HUES6 (cell line): Measurements from ENCODE around the gene ALDH7A1.

Experiments
- H3K27ac ChIP-seq: 2 replicates; pipeline ENCODE4 v1.7.0; 2013; ENCODE audit warnings: low read depth, mild to moderate bottlenecking, low read length, inconsistent platforms
- H3K27me3 ChIP-seq: 2 replicates; pipeline ENCODE4 v1.6.1; 2013; ENCODE audit warnings: low read length; ENCODE audit not compliant: control insufficient read depth, insufficient read depth
- H3K36me3 ChIP-seq: 2 replicates; pipeline ENCODE4 v1.6.1; 2013; ENCODE audit warnings: low read length; ENCODE audit not compliant: control insufficient read depth, insufficient read depth
- H3K4me1 ChIP-seq: 2 replicates; pipeline ENCODE4 v1.6.1; 2013; ENCODE audit warnings: low read length; ENCODE audit not compliant: control insufficient read depth, insufficient read depth
- H3K4me3 ChIP-seq: 2 replicates; pipeline ENCODE4 v1.5.1; 2013; ENCODE audit warnings: low read depth, low read length
- H3K9ac ChIP-seq: one replicate; pipeline ENCODE4 v1.6.1; 2013; ENCODE audit warnings: mild to moderate bottlenecking, low read length
- H3K9me3 ChIP-seq: 2 replicates; pipeline ENCODE4 v1.6.1; 2013; ENCODE audit warnings: low read depth, low read length; ENCODE audit not compliant: control insufficient read depth, insufficient read depth

The ALDH7A1 gene

DNA sequence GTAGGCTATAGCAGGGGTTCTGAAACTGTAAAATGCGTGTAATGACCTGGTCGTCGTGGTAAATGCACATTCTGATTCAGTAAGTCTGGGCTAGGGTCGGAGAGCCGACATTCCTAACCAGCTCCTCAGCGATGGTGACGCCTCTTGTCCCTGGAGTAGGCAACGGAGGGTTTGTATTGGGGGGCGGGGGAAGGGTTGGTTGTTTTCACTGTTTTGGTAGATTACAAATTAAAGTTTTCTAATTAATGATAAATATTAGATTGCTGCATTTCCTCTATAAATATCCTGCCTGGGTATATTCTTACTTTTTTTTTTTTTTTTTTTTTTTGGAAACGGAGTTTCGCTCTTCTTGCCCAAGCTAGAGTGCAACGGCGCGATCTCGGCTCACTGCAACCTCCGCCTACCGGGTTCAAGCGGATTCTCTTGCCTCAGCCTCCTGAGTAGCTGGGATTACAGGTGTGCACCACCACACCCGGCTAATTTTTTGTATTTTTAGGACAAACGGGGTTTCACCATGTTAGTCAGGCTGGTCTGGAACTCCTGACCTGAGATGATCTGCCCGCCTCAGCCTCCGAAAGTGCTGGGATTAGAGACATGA, 566 bp upstream of the ALDH7A1 start:
- H3K4me1 ChIP-seq = peaks cover 20% of the 10 kb centered on the region
- H3K27me3 ChIP-seq = no peaks in the 10 kb centered on the region
- H3K27ac ChIP-seq = peak overlapping the region; percentile 8; the same call in 1 of the 2 replicates
- H3K36me3 ChIP-seq = peaks cover 23% of the 10 kb centered on the region
- H3K9ac ChIP-seq = peak overlapping the region; percentile 77
- H3K4me3 ChIP-seq = peak overlapping the region; percentile 84
- H3K9me3 ChIP-seq = peaks cover 5% of the 10 kb centered on the region; the same call in 1 of the 2 replicates

DNA sequence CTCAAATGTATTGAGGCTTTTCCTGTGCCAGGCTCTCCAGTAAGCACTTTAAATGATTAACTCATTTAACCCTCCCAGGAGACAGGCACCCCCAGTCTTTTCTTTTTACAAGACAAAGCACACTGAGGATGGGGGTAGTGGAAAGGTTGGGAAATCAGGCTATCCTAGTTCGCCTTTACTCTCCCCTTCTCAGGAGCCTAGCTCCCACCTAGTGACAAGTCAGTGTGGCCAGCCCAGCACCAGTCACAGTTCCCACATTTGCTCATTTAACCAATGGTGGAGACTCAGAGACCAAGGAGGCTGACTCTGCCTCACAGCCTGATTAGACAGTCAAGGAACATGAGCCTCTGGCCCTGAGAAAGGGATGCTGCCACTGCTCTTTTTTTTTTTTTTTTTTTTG, 3.5 kb downstream of the ALDH7A1 start:
- H3K4me3 ChIP-seq = no peak overlapping the region
- H3K27me3 ChIP-seq = no peaks in the 10 kb centered on the region
- no peak overlapping the region for H3K27ac ChIP-seq
- peaks cover 56% of the 10 kb centered on the region for H3K36me3 ChIP-seq
- H3K9ac ChIP-seq = no peak overlapping the region
- H3K9me3 ChIP-seq = peaks cover 12% of the 10 kb centered on the region; the same call in 1 of the 2 replicates
- peaks cover 4% of the 10 kb centered on the region; the same call in 1 of the 2 replicates for H3K4me1 ChIP-seq

DNA sequence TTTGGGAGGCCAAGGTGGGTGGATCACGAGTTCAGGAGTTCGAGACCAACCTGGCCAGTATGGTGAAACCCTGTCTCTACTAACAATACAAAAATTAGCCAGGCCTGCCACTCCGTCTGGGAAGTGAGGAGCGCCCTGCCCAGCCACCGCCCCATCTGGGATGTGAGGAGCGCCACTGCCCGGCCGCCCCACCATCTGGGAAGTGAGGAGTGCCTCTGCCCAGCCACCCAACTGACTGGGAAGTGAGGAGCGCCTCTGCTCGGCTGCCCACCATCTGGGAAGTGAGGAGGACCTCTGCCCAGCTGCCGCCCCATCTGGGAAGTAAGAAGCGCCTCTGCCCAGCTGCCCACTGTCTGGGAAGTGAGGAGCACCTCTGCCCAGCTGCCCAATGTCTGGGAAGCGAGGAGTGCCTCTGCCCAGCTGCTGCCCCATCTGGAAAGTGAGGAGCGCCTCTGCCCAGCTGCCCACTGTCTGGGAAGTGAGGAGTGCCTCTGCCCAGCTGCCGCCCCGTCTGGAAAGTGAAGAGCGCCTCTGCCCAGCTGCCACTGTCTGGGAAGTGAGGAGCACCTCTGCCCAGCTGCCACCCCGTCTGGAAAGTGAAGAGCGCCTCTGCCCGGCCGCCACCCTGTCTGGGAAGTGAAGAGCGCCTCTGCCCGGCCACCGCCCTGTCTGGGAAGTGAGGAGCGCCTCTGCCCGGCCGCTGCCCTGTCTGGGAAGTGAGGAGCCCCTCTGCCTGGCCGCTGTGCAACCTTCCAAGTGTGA, 5.3 kb downstream of the ALDH7A1 start:
- peaks cover 4% of the 10 kb centered on the region; the same call in 1 of the 2 replicates for H3K4me1 ChIP-seq
- H3K27ac ChIP-seq = no peak overlapping the region
- no peaks in the 10 kb centered on the region for H3K27me3 ChIP-seq
- peaks cover 12% of the 10 kb centered on the region; the same call in 1 of the 2 replicates for H3K9me3 ChIP-seq
- no peak overlapping the region for H3K9ac ChIP-seq
- no peak overlapping the region for H3K4me3 ChIP-seq
- peaks cover 73% of the 10 kb centered on the region for H3K36me3 ChIP-seq

DNA sequence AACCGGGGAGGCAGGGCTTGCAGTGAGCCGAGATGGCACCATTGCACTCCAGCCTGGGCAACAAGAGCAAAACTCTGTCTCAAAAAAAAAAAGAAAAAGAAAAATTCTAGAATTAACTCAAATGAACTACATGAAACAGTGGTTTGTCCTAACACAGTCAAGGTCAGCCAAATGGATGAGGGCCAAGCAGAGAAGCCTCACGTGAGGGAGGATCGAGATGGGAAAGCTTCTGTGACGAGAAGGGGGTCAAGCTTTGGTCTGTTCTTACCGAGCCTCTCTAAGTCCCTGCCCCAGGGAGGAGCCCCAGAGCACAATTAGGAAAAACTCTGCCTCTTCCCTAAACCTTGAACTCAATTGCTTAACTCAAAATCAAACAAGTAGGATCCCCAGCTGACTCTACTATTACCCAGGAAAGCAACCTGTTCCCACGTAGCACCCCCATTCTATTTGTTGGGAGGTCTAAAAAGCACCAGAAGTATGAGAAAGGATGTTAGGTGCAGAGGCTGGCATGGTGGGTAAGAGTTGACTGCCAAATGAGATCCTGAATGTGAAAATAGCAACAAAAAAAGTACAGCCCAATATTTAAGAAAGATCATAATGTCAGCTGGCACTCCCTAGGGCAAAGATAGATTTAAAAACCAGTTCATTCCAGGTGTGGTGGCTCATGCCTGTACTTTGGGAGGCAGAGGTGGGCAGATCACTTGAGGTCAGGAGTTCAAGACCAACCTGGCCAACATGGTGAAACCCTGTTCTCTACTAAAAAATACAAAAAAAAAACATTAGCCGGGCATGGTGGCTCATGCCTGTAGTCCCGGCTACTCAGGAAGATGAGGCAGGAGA, 7.2 kb downstream of the ALDH7A1 start:
- H3K4me1 ChIP-seq = no peaks in the 10 kb centered on the region
- H3K27ac ChIP-seq = no peak overlapping the region
- H3K4me3 ChIP-seq = no peak overlapping the region
- H3K9ac ChIP-seq = no peak overlapping the region
- H3K27me3 ChIP-seq = no peaks in the 10 kb centered on the region
- peaks cover 12% of the 10 kb centered on the region; the same call in 1 of the 2 replicates for H3K9me3 ChIP-seq
- H3K36me3 ChIP-seq = peaks cover 86% of the 10 kb centered on the region

DNA sequence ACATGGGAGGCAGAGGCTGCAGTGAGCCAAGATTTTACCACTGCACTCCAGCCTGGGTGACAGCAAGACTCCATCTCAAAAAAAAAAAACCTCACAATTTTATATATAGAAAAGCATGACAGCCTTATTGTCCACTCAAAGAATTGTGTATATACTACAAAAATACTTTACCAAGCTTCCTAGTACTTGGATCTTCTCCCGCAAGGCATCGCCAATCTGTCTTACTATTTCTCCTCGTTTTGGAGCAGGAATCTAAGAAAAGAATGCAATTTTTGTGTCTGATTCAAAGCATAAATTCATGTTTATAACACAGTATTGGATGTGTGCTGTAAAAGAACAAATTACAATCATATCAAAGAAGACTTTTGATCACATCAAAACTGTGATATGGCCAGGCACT, 11.3 kb downstream of the ALDH7A1 start:
- Histone ChIP-seq H3K9ac (no peak overlapping the region), H3K36me3 (peaks cover 92% of the 10 kb centered on the region), H3K27ac (no peak overlapping the region), H3K4me1 (no peaks in the 10 kb centered on the region), H3K27me3 (no peaks in the 10 kb centered on the region), H3K4me3 (no peak overlapping the region), H3K9me3 (no peaks in the 10 kb centered on the region)

DNA sequence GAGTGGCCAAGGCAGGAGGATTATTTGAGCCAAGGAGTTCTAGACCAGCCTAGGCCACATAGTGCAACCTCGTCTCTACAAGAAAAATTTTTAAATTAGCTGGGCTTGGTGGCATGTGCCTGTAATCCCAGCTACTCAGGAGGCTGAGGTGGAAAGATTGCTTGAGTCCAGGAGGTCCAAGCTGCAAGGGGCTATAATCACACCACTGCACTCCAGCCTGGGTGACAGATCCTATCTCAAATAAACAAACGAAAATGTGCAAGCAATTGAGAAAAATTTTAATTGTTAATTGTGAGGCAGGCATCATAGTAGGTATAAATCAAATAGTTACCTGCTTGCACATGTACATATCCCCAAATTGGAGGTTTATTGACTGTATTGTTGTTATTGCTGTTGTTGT, 15.3 kb downstream of the ALDH7A1 start:
- peaks cover 90% of the 10 kb centered on the region for H3K36me3 ChIP-seq
- no peaks in the 10 kb centered on the region for H3K27me3 ChIP-seq
- no peak overlapping the region for H3K4me3 ChIP-seq
- no peaks in the 10 kb centered on the region for H3K9me3 ChIP-seq
- no peaks in the 10 kb centered on the region for H3K4me1 ChIP-seq
- H3K27ac ChIP-seq = no peak overlapping the region
- no peak overlapping the region for H3K9ac ChIP-seq

DNA sequence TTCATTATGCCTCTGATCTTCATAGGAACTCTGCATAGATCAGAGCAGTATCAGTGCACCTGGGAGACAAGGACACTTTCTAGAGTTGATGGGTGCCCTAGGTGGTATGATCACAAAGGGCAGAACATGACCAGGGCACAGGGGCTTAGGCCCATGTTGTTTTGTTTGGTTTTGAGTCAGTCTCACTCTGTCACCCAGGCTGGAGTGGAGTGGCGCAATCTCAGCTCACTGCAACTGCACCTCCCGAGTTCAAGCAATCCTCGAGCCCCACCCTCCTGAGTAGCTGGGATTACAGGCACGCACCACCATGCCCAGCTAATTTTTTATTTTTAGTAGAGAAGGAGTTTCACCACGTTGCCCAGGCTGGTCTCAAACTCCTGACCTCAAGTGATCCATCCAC, 17.6 kb downstream of the ALDH7A1 start:
- no peaks in the 10 kb centered on the region for H3K27me3 ChIP-seq
- H3K4me1 ChIP-seq = no peaks in the 10 kb centered on the region
- H3K4me3 ChIP-seq = no peak overlapping the region
- no peak overlapping the region for H3K27ac ChIP-seq
- H3K9ac ChIP-seq = no peak overlapping the region
- H3K9me3 ChIP-seq = no peaks in the 10 kb centered on the region
- peaks cover 82% of the 10 kb centered on the region for H3K36me3 ChIP-seq

DNA sequence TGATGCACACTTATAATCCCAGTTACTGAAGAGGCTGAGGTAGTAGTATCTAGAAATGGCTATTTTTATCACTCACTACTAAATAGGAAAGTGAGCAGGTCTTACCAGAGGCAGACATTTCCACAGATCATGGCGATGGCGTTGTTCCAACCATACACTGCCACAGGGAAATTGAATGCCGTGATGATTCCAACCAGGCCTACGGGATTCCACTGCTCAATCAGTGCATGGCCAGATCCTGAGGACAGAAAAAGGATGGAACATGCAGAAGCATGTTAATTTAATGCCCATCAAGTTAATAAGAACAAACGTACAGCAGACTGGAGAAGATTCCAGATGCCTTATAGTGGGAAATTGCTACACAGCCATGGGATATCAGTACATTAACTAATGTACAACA, 18.0 kb downstream of the ALDH7A1 start:
- no peaks in the 10 kb centered on the region for H3K27me3 ChIP-seq
- no peaks in the 10 kb centered on the region for H3K4me1 ChIP-seq
- no peak overlapping the region for H3K27ac ChIP-seq
- H3K36me3 ChIP-seq = peaks cover 82% of the 10 kb centered on the region
- H3K4me3 ChIP-seq = no peak overlapping the region
- H3K9ac ChIP-seq = no peak overlapping the region
- H3K9me3 ChIP-seq = no peaks in the 10 kb centered on the region

DNA sequence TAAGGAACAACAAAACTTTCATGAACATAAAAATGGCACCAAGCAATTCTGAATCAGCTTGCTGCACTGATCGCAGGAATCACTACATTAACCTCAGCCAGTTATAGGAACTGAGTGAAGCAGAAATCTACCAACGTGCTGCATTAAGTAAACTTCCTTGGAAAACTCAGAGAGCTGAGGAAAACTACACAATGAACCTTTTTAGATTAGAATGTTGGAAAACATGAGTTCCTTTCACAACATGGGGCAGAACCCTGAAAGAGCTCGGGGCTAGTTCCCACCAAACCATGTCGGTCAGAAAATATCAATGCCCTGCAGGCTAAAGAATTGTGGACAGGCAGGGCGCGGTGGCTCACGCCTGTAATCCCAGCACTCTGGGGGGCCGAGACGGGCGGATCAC, 19.4 kb downstream of the ALDH7A1 start:
- no peak overlapping the region for H3K4me3 ChIP-seq
- H3K9ac ChIP-seq = no peak overlapping the region
- no peaks in the 10 kb centered on the region for H3K27me3 ChIP-seq
- peaks cover 74% of the 10 kb centered on the region for H3K36me3 ChIP-seq
- H3K4me1 ChIP-seq = no peaks in the 10 kb centered on the region
- H3K27ac ChIP-seq = no peak overlapping the region
- no peaks in the 10 kb centered on the region for H3K9me3 ChIP-seq

DNA sequence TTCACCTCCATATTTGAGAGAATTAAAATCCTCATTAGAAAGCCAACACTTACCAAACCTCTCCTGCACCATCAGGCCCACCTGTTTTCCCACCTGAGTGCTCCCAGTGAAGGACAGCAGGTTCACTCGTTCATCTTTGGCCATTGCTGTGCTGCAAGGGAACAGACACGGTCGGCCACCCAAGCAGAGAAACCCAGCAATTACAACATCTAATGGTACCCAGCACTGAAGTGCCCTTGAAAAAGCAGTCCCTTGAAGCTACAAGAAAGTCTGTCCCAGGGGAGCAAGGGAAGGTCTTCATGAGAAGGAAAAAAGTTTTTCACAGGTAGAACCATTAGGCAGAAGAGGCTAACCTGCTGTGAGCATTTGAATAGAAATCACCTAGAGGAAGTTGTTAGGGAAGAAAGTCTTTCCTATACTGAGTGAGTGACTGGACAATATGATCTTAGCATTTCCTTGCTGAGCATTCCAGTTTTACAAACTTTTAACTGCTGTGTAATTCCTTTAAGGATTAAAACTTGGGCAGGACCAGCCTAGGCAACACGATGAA, 26.7 kb downstream of the ALDH7A1 start:
- peaks cover 7% of the 10 kb centered on the region; the same call in 1 of the 2 replicates for H3K4me1 ChIP-seq
- H3K36me3 ChIP-seq = peaks cover 73% of the 10 kb centered on the region
- no peaks in the 10 kb centered on the region for H3K27me3 ChIP-seq
- H3K9me3 ChIP-seq = no peaks in the 10 kb centered on the region
- no peak overlapping the region for H3K27ac ChIP-seq
- no peak overlapping the region for H3K4me3 ChIP-seq
- no peak overlapping the region for H3K9ac ChIP-seq
